ENCODE measurements around the gene MAOB.

GRCh38 chrX:43741843-43742573, 140.2 kb downstream of the MAOB start:
- TF ChIP-seq EP300 (IDR thresholded peaks at IDR 0.05) (no peak), CTCF (IDR thresholded peaks at IDR 0.05) (no peak)
